ENCODE measurements around the gene SERTM1. TPM values are rescaled to one million over a fixed set of nuclear protein-coding genes. Genes with fewer than 3 reads are reported as not detected.

Gene SERTM1
- total and polyA plus RNA-seq, 2 of the 8 experiments (the other 6 are each of a cell fraction or from before 2014, with no cell fraction given): 0.48 to 1.6 TPM

GRCh38 chr13:36665630-36666029 is 8.2 kb upstream of the SERTM1 start:
- Histone ChIP-seq H2AFZ (ENCODE audit: low read length) (no peak overlapping the region), H3K23me2 (ENCODE audit: low read depth, low read length) (no peaks in the 10 kb centered on the region), H2AK5ac (ENCODE audit: low read depth, low read length) (no peak overlapping the region), H2BK12ac (ENCODE audit: low read depth, low read length) (no peak overlapping the region), H3K4me2 (ENCODE audit: insufficient read depth in 1 of 2, low read depth in 2 of 2, low read length in 2 of 2) (no peak overlapping the region), H3K18ac (ENCODE audit: extremely low read depth, low read length) (no peak overlapping the region), H3K4me1 (replicated peaks in 1 of 4; ENCODE audit: control insufficient read depth in 3 of 4, insufficient read depth in 4 of 4, low read length in 3 of 4) (no peaks in the 10 kb centered on the region), H2BK120ac (replicated peaks; ENCODE audit: low read depth, low read length) (no peak overlapping the region), H3K9ac (replicated peaks in 1 of 4; ENCODE audit: extremely low read depth in 1 of 4, low read depth in 3 of 4, low read length in 3 of 4) (no peak overlapping the region), H3K23ac (ENCODE audit: insufficient read length) (no peak overlapping the region), H3K9me3 (ENCODE audit: insufficient read depth in 2 of 2, low read depth in 1 of 2, low read length in 1 of 2) (no peaks in the 10 kb centered on the region), H3K27ac (ENCODE audit: low read depth, low read length) (no peak overlapping the region), H4K91ac (replicated peaks; ENCODE audit: insufficient read length, low read length) (no peak overlapping the region), H3K27me3 (replicated peaks in 1 of 4; ENCODE audit: control insufficient read depth in 3 of 4, extremely low read depth in 1 of 4, insufficient read depth in 3 of 4, low read length in 3 of 4) (no peaks in the 10 kb centered on the region), H3K36me3 (ENCODE audit: control insufficient read depth in 2 of 4, insufficient read depth in 4 of 4, low read length in 3 of 4) (no peaks in the 10 kb centered on the region), H4K8ac (ENCODE audit: extremely low read depth, insufficient read depth, low read length) (no peak overlapping the region), H3K4me3 (ENCODE audit: extremely low read depth in 1 of 4, insufficient read depth in 2 of 4, low read depth in 3 of 4, low read length in 4 of 4) (no peak overlapping the region), H2BK15ac (ENCODE audit: low read length) (no peak overlapping the region), H3K56ac (replicated peaks; ENCODE audit: insufficient read length, low read depth, low read length) (no peak overlapping the region), H2BK20ac (ENCODE audit: low read length) (no peak overlapping the region), H3K79me1 (ENCODE audit: low read depth, low read length) (no peaks in the 10 kb centered on the region), H4K5ac (ENCODE audit: insufficient read length, low read depth, low read length) (no peak overlapping the region), H3K14ac (ENCODE audit: insufficient read length) (no peak overlapping the region), H2BK5ac (ENCODE audit: low read depth, low read length) (no peak overlapping the region), H4K20me1 (replicated peaks in 1 of 2; ENCODE audit: control insufficient read depth in 1 of 2, insufficient read depth in 2 of 2, low read length in 2 of 2) (no peaks in the 10 kb centered on the region), H3K4ac (replicated peaks; ENCODE audit: insufficient read length, low read depth, low read length) (no peak overlapping the region), H3K79me2 (ENCODE audit: control insufficient read depth in 1 of 2, insufficient read depth in 2 of 2, low read length in 2 of 2) (no peaks in the 10 kb centered on the region)
- FAIRE-seq (no peak), DNase-seq (ENCODE audit: low read depth in 1 of 2, low spot score in 2 of 2) (no peak)
- ChIA-PET CTCF (ENCODE audit: partially characterized antibody) (no interaction called here), POLR2A (ENCODE audit: partially characterized antibody) (no interaction called here)
- TF ChIP-seq HDAC6 (IDR thresholded peaks at IDR 0.05; ENCODE audit: low read depth, low read length) (no peak), CBX8 (IDR thresholded peaks at IDR 0.05; ENCODE audit: borderline replicate concordance, low read depth, low read length) (no peak), ATF3 (IDR thresholded peaks at IDR 0.05; ENCODE audit: insufficient read depth, low read depth, low read length) (no peak), FOSL1 (IDR thresholded peaks at IDR 0.05; ENCODE audit: insufficient read depth, low read depth, low read length) (no peak), RAD21 (IDR thresholded peaks at IDR 0.05 in 1 of 2, conservative IDR thresholded peaks at IDR 0.05 in 1 of 2; ENCODE audit: low read depth in 2 of 2, low read length in 2 of 2) (no peak), EP300 (IDR thresholded peaks at IDR 0.05; ENCODE audit: borderline replicate concordance in 1 of 2, low read depth in 2 of 2, low read length in 2 of 2) (no peak), BCL11A (IDR thresholded peaks at IDR 0.05; ENCODE audit: low read depth in 2 of 2, low read length in 2 of 2) (no peak), GTF2F1 (IDR thresholded peaks at IDR 0.05; ENCODE audit: borderline replicate concordance, low read depth, low read length) (no peak)
- WGBS, 2 experiments (ENCODE audit: extremely low coverage in 1 of 2, insufficient coverage in 1 of 2, insufficient read length in 1 of 2, insufficient replicate concordance in 2 of 2, low coverage in 1 of 2, low lambda C conversion rate in 2 of 2, missing lambda C conversion rate in 1 of 2): 90% methylated on average over 3 of the region's 3 CpGs; no CpG with 5 or more reads in 1 of the 2 experiments
